Astrocyte (in vitro differentiated cells and primary cell): ENCODE measurements around the gene TENM4.

Experiments
- CTCF ChIP-seq: IDR thresholded peaks from 2 replicates; pipeline ENCODE4 v1.5.1; 2011; ENCODE audit warnings: low read depth, mild to moderate bottlenecking, inconsistent platforms, low read length, moderate library complexity; ENCODE audit not compliant: insufficient read depth
- EZH2 ChIP-seq: IDR thresholded peaks from 2 replicates; pipeline ENCODE4 v1.6.1; 2012; ENCODE audit warnings: mild to moderate bottlenecking, low read length, inconsistent platforms; ENCODE audit not compliant: insufficient read depth

- TF ChIP-seq CTCF (no peak), EZH2 (no peak)
These were observed 400.5 kb downstream of the TENM4 start for GRCh38 chr11:79040348-79040747.
